Measurements from ENCODE around the gene SLC3A2. TPM values are rescaled to one million over a fixed set of nuclear protein-coding genes. Genes with fewer than 3 reads are reported as not detected.

SLC3A2 gene
- total and polyA plus RNA-seq, 2 donors (not counting 1 experiment from before 2014, with no cell fraction given): 91.2 to 441 TPM

DNA sequence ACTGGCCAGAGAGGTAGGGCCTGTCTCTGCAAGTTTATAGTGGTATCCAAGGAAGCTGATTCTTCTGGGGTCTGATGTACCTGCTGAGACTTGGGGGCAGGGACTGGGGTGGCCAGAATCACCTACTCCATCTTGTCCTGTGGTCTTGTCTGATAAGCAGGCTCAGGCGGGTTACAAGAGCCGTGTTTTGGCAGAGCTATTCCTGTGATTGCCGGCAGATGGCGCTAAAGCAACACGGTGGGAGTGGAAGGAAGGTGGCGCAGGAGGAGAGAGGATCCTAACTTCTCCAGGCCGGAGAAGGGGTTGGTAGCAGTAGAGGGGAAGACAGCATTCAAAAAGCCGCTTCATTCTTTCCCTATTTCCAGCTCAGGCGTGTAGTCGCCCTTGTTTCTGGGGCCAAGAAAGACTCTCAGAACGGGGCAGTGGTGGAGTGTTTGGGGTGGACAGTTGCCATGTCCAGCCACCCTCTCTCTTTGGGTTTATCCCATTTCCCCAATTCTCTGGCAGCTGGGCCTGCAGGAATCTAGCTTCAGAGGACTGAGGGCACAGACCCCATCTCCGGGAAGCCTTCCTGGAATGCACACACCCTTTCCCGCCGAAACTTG lies 25.3 kb downstream of the SLC3A2 start:
- no peak for TF ChIP-seq EZH2 (IDR thresholded peaks at IDR 0.05; ENCODE audit: low read length, missing control alignments)
- TF ChIP-seq, protein P1, sequence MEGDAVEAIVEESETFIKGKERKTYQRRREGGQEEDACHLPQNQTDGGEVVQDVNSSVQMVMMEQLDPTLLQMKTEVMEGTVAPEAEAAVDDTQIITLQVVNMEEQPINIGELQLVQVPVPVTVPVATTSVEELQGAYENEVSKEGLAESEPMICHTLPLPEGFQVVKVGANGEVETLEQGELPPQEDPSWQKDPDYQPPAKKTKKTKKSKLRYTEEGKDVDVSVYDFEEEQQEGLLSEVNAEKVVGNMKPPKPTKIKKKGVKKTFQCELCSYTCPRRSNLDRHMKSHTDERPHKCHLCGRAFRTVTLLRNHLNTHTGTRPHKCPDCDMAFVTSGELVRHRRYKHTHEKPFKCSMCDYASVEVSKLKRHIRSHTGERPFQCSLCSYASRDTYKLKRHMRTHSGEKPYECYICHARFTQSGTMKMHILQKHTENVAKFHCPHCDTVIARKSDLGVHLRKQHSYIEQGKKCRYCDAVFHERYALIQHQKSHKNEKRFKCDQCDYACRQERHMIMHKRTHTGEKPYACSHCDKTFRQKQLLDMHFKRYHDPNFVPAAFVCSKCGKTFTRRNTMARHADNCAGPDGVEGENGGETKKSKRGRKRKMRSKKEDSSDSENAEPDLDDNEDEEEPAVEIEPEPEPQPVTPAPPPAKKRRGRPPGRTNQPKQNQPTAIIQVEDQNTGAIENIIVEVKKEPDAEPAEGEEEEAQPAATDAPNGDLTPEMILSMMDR (conservative IDR thresholded peaks at IDR 0.05 in 1 of 2, IDR thresholded peaks at IDR 0.05 in 1 of 2; ENCODE audit: low read depth in 1 of 2, low read length in 2 of 2): peak; percentile 100
- no peaks in the 10 kb centered on the region for H3K9me3 ChIP-seq (ENCODE audit: control insufficient read depth, insufficient read depth, low read depth, low read length)
- H3K27ac ChIP-seq (ENCODE audit: insufficient read depth, low read length): no peak overlapping the region
- peak; percentile 59 to 77 for DNase-seq (ENCODE audit: low read depth in 2 of 2)
- no peaks in the 10 kb centered on the region for H3K79me2 ChIP-seq (ENCODE audit: control insufficient read depth, insufficient read depth, low read length)
- no peak overlapping the region for H2AFZ ChIP-seq (ENCODE audit: low read length)
- H4K20me1 ChIP-seq (ENCODE audit: control insufficient read depth, extremely low read depth, insufficient read depth, low read length): no peaks in the 10 kb centered on the region
- peaks cover 5% of the 10 kb centered on the region for H3K4me1 ChIP-seq (ENCODE audit: control insufficient read depth, extremely low read depth, insufficient read depth, low read length)
- H3K4me3 ChIP-seq (replicated peaks in 1 of 4; ENCODE audit: control extremely low read depth in 1 of 4, insufficient read depth in 1 of 4, low read depth in 3 of 4, low read length in 4 of 4): no peak overlapping the region
- no peaks in the 10 kb centered on the region for H3K27me3 ChIP-seq (ENCODE audit: control insufficient read depth, insufficient read depth, low read length)
- H3K9ac ChIP-seq (ENCODE audit: insufficient read depth, low read length): no peak overlapping the region
- no peak overlapping the region for H3K4me2 ChIP-seq (ENCODE audit: extremely low read depth, insufficient read depth, low read length)
- no peaks in the 10 kb centered on the region for H3K36me3 ChIP-seq (ENCODE audit: control insufficient read depth, insufficient read depth, low read length)

DNA sequence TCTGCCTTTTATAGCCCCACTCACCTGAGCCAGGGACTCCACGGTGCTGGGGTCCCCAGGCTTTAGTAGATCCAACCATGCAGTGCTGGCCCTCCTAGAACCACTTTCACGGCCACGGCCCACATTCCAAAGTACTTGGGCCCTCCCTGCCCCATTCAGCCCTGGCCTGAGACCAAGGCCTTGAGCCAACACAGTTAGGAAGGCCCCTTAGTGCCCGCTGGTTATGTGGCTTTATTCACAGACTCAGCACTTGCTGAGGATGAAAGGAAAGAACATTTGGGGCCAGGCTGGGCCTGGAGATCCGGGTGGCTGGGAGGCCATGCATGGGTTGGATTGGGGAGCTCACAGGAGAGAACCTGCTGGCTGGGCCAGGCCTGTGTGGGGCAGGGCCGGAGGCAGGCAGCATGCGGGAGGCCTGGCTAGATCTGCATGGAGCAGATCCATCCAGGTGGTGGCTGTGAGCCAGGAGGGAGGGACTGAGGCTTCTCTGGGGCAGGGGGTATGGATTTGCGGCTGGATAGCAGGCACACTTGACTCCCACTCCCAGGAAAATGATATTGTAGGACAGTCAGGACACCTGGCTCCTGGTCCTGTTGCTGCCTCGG lies 27.9 kb downstream of the SLC3A2 start:
- TF ChIP-seq, protein P1 (conservative IDR thresholded peaks at IDR 0.05 in 1 of 2, IDR thresholded peaks at IDR 0.05 in 1 of 2; ENCODE audit: low read depth in 1 of 2, low read length in 2 of 2): no peak
- no peak for TF ChIP-seq EZH2 (IDR thresholded peaks at IDR 0.05; ENCODE audit: low read length, missing control alignments)
- no peak overlapping the region for H3K4me3 ChIP-seq (replicated peaks in 1 of 4; ENCODE audit: control extremely low read depth in 1 of 4, insufficient read depth in 1 of 4, low read depth in 3 of 4, low read length in 4 of 4)
- no peaks in the 10 kb centered on the region for H3K79me2 ChIP-seq (ENCODE audit: control insufficient read depth, insufficient read depth, low read length)
- no peak overlapping the region for H2AFZ ChIP-seq (ENCODE audit: low read length)
- no peak overlapping the region for H3K9ac ChIP-seq (ENCODE audit: insufficient read depth, low read length)
- H3K9me3 ChIP-seq (ENCODE audit: control insufficient read depth, insufficient read depth, low read depth, low read length): no peaks in the 10 kb centered on the region
- no peaks in the 10 kb centered on the region for H3K36me3 ChIP-seq (ENCODE audit: control insufficient read depth, insufficient read depth, low read length)
- no peaks in the 10 kb centered on the region for H3K27me3 ChIP-seq (ENCODE audit: control insufficient read depth, insufficient read depth, low read length)
- DNase-seq (ENCODE audit: low read depth in 2 of 2): no peak
- H3K27ac ChIP-seq (ENCODE audit: insufficient read depth, low read length): no peak overlapping the region
- no peaks in the 10 kb centered on the region for H4K20me1 ChIP-seq (ENCODE audit: control insufficient read depth, extremely low read depth, insufficient read depth, low read length)
- H3K4me1 ChIP-seq (ENCODE audit: control insufficient read depth, extremely low read depth, insufficient read depth, low read length): no peaks in the 10 kb centered on the region
- no peak overlapping the region for H3K4me2 ChIP-seq (ENCODE audit: extremely low read depth, insufficient read depth, low read length)

DNA sequence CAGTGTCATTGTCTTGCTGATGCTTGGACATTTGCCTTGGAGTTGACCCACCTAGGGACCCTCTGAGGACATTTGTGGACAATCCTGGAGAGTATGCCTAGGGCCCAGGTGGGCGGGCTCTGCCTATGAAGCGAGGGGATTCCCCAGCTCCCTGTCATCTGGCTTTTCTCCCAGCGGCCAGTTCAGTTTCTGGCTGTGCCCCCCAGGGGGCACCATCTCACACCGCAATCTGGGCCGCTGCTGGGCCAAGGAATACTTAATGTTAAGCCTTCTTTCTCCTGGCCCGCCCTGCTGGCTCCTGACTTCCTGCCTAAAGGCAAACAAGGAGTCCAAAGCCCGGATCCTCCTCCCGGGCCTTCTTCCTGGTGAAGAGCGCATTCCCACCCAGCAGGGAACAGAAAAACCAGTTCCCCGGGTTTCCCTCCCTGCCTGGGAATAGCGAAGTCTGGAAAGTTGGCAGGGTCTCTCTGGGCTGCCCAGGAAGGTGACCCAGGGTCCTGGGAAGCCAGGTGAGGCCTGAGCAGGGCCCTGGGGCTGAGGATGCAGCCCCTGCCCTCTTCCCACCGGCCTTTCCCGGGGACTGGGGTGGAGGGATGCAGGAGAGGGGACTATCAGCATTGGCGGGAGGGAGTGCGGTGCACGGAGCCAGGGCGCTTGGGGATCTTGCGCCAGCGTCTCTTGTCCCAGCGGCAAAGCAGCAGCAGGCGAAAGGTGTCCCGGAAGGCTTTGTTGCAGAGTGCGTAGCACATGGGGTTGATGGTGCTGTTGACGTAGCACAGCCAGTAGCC lies 28.6 kb downstream of the SLC3A2 start:
- no peaks in the 10 kb centered on the region for H3K36me3 ChIP-seq (ENCODE audit: control insufficient read depth, insufficient read depth, low read length)
- H3K4me2 ChIP-seq (ENCODE audit: extremely low read depth, insufficient read depth, low read length): no peak overlapping the region
- no peak overlapping the region for H2AFZ ChIP-seq (ENCODE audit: low read length)
- no peak for TF ChIP-seq EZH2 (IDR thresholded peaks at IDR 0.05; ENCODE audit: low read length, missing control alignments)
- TF ChIP-seq, protein P1 (conservative IDR thresholded peaks at IDR 0.05 in 1 of 2, IDR thresholded peaks at IDR 0.05 in 1 of 2; ENCODE audit: low read depth in 1 of 2, low read length in 2 of 2): peak; percentile 35 to 56
- H3K4me3 ChIP-seq (replicated peaks in 1 of 4; ENCODE audit: control extremely low read depth in 1 of 4, insufficient read depth in 1 of 4, low read depth in 3 of 4, low read length in 4 of 4): no peak overlapping the region
- H3K9me3 ChIP-seq (ENCODE audit: control insufficient read depth, insufficient read depth, low read depth, low read length): no peaks in the 10 kb centered on the region
- H3K79me2 ChIP-seq (ENCODE audit: control insufficient read depth, insufficient read depth, low read length): no peaks in the 10 kb centered on the region
- peak; percentile 50 to 62 for DNase-seq (ENCODE audit: low read depth in 2 of 2)
- H4K20me1 ChIP-seq (ENCODE audit: control insufficient read depth, extremely low read depth, insufficient read depth, low read length): no peaks in the 10 kb centered on the region
- no peaks in the 10 kb centered on the region for H3K27me3 ChIP-seq (ENCODE audit: control insufficient read depth, insufficient read depth, low read length)
- no peak overlapping the region for H3K27ac ChIP-seq (ENCODE audit: insufficient read depth, low read length)
- no peak overlapping the region for H3K9ac ChIP-seq (ENCODE audit: insufficient read depth, low read length)
- H3K4me1 ChIP-seq (ENCODE audit: control insufficient read depth, extremely low read depth, insufficient read depth, low read length): no peaks in the 10 kb centered on the region

All from fibroblast of lung (primary cell).